Measurements from ENCODE around the gene SEMA7A.
"Not testable (repeated sequence)": the region's sequence is repeated elsewhere in the genome, so short reads cannot be mapped to it uniquely, and the experiment has no call there.

Gene SEMA7A

DNA sequence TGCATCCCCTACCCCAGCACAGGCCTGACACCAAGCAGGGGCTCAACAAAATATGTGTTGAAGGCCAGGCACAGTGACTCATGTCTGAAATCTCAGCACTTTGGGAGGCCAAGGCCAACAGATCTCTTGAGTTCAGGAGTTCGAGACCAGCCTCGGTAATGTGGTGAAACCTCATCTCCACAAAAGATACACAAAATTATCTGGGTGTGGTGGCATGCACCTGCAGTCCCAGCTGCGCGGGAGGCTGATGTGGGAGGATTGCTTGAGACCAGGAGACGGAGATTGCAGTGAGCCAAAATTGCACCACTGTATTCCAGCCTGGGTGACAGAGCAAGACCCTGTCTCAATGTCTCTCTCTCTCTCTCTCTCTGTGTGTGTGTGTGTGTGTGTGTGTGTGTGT is 35.6 kb downstream of the SEMA7A start:
- no peak for DNase-seq

DNA sequence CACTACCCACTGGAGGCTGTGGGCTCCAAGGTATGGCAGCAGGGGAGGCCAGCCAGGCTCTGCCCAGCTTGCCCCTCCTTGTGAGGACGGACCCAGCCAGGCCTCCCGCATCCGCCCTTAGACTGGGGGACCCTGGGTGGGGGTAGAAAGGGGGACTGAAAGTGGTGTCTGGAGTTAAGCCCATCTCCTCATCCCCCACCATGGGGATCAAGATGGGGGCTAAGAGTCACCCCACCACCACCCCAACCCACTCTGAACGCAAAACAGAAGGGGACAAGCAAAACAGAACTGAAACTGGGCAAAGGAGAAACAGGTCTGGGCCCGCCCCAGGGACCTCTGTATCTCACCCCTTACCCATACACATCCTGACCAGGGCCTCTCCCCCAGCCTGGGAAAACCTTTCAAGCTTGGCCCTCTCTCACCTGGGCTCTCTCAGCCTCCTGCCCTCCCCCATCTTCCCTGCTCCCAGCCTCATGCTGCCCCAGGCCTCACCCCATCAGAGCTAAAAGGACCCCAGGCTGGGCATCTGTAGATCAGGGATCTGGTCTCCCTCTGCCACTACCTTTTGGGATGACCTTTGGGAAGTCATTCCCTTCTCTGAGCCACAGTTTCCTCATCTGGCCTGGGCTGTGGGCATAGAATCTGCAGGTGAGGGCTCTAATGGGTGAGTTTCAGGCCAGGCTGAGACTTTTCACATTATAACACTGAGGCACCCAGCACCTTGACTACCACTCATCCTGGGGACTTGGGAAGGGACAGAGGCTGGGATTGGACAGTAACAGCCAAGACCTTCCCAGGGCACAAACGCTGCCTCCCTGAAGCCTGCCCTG is 36.3 kb downstream of the SEMA7A start:
- no peak for DNase-seq

DNA sequence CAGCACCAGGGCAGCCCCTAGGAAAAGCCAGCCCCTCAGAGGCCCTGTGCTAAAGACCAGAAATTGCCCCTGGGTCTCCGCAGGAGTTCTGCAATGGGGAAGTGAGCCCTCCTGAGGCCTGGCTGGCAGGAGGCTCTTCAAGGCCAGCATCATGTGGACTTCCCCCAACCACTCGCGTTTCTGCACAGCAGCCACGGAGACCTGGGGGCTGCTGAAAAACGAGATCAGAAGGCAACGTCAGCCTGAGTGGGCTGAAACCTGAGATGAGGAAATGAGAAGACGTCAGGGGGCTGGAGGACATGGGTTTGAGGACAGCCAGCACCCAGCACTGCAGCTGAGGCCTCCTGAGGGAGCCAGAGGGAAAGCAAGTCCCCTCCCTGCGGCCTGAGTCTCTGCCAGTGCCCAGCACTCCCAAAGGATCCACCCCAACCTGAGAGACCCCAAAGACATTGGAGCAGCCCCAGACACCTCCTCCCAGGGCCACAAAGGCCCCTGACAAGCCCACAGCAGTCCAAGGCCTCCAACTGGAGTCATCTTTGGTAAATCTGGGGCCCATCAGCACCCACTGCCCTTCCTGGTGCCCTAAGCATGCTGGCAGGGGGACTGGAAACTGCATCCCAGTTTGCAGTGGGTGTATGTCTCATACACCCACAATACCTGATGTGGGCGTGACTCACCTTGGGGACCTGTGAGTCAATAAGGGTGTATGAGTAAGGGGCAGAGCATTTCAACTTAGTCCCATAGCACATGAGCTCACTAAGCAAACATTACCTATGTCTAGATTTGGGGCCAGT is 37.1 kb downstream of the SEMA7A start:
- no peak for DNase-seq

DNA sequence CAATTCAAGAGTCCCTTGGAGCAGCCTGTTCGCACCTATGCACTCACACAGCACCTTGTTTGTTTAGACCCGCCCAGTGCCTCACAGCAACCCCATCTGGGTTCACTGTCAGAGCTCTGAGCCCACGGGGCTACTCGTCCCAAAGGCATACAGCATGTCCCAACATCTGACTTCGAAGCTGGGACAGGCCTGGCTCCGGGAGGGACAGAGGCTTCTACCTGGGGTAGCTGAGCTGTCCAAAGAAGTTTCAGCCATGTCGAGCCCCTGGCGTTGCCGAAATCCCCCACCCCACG is 37.7 kb downstream of the SEMA7A start:
- no peak for DNase-seq

DNA sequence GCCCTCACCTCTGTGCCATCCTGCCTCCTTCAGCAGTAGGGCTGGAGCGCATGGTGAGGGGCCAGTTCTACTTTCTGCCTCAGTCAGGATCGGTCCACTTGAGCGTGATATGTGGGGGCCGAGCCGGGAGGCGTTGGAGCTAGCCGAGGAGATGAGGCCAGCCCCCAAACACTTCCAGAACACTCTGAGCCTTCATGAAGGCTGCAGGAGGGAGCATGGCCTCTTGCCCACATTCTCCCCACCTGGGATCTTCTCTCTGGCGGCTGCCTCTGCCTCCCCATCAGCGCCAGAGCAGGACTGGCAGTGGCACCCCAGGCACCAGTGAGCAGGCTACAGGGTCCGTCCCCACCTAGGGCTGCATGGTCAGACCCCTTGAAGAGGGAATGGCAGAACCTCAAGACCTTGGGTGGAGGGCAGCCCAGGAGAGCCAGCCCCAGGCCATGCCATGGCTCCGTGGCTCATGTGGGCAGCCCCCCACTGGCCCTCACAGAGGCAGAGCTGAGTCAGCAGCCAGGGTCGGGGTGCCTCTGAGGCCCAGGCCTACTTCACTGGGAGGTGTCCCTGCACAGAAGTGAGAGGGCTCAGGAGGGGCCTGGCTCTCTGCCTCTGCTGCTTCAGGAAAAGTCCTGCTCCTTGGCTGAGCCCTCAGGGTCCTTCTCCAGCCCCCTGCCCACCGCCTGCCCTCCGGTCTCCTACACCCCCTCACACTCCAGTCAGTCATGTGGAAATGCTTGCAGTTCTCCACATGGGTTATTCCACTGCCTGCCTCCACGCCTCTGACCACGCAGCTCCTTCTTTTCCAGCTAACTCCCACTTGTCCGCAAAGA is 38.2 kb downstream of the SEMA7A start:
- DNase-seq: no peak

DNA sequence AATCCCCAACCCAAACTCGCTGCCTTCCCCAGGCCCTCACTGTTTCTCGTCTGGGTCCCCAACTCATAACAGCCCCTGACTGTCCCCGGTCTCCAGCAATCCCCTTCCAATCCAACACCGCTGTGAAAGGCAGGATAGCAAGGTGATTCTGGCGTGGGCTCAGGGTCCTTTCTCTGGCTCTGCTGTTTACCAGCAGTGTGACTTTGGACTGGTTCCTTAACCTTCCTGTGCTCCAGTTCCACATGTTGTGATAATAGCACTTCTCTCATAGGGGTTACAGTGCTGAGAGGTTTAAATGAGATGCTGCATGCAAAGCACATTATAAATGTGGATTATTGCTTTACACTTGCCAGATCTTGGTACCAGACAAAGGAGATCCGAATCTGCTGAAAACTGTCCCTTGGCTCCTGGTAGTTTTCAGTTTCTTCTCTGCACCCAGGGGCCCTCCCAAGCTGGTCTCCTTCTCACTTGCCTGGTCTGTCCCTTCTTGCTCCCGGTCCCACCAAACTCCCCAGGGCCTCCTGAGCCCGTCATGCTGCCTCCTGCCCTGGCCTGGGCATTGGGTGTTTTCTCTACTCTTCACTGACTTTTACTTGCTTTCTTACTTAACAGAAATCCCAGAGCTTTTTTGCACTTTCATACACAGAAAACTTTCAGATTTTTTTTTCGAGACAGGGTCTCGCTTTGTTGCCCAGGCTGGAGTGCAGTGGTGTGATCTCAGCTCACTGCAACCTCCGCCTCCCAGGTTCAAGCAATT is 39.5 kb downstream of the SEMA7A start:
- no peak for DNase-seq

DNA sequence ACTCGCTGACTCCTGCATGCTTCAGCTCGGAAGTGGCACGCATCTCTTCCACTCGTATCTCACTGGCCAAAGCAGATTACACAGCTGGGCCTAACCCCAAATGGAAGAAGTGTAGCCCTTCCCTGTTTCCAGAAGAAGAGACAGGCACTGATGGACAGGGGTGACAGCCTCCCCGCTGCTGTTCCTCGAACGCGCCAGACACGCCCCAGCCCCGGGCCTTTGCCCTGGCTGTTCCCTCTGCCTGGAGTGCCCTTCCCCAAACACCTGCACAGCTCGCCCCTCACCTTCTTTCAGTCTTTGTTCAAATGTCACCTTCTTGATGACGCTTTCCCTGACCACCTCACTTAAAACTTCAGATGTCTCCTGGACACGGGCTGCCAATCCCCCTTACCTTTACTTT is 40.3 kb downstream of the SEMA7A start:
- no peak for DNase-seq

DNA sequence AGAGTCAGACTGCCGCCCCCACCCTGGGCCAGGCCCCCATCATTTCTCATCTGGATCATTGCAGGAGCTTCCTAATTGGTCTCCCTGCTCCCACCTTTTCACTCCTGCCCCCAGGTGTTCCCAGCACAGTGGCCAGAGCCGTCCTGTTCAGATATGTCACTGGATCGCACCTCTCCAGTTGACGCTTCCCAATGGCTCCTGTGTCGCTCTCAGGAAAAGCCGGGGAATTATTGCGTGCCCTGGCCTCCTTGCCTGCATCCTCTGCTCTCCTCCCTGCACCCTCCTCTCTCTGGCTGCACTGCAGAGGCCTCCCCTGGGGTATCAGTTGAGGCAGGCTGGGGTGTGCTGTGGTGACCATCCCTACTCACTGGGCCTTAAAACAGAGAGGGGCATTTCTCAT is 40.9 kb downstream of the SEMA7A start:
- DNase-seq: no peak

DNA sequence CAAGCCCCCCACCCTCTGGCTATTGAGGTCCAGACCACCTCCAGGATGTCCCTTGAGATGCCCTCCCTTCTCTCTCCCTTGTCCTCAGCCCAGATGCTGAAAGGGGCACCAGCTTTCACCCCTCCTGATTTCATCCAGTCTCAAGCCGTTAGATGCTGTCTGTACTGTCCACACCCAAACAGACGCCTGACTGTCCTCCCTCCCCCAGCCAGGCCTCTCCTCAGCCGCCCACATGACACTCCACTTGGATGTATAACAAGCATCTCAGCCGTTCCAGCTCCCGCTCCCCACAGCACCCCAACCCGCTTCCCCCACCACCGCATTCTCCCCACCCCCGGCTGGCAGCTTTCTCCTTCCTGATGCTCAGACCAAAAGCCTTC is 41.3 kb downstream of the SEMA7A start:
- DNase-seq: no peak

DNA sequence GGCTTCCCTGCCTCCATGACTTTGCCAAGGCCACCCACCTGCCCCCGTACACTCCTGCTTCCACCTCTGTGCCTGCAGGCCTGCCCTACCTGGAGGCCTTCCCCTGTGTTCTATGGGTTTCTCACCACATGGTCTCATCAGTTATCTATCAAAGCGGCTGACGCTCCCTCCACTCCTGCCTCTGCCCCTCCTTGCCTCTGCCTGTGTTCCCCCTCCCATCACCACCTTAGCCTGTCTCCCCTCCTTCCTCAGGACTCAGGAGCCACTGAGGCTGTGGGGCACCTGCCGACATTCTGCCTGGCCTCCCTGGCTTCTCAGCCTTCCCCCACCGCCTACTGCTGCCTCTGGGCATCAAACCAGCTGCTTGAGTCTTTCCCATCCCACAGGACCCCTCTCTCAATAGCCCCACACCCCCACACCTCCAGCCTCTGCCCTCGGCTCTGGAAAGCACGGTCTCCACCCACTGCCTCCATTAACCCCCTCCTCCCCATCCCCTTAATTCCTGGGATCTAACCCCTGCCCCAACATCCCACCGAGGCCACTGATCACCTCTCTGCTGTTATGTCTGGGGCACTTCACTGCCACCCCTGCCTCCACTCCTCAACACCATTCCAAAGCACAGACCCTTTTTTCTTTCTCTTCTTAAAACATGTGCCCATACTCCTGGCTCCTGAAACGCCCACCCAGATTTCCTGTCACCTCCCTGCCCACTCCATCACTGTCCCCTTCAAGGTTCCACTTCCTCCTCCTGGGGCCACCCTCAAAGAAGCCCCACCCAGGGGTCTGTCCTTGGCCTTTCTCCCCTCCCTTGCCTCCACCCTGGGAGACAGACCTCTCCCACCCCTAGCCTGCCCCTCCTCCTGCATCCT is 41.9 kb downstream of the SEMA7A start:
- no peak for DNase-seq

DNA sequence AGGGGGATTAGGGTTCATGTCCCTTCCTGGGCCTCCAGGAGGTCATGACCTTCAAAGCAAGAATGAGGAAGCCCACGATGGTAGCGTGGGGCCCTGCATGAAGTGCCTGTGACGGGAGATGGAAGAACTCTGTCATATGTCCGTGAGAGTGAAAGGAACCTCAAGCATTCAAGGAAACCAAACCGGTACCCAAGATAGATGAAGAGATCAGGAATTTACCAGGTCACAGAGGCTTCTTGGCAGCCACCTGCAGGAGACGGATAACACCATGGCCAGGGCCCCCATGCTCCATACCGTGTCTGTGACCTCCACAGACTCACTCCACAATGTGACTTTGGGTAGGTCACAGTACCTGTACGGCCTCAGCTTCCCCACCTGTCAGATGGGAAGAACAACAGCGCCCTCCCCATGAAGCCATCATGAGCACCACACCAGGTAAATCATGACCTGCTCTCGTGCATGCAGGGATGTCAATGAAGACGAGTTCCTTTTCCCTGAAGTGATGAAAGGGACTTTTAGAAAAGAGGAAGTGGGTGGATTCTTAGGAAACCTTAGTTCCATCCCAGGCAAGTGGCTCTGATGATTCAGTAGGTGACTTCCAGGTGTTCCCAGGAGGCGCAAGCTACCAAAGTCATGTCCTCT is 43.0 kb downstream of the SEMA7A start:
- DNase-seq: no peak

DNA sequence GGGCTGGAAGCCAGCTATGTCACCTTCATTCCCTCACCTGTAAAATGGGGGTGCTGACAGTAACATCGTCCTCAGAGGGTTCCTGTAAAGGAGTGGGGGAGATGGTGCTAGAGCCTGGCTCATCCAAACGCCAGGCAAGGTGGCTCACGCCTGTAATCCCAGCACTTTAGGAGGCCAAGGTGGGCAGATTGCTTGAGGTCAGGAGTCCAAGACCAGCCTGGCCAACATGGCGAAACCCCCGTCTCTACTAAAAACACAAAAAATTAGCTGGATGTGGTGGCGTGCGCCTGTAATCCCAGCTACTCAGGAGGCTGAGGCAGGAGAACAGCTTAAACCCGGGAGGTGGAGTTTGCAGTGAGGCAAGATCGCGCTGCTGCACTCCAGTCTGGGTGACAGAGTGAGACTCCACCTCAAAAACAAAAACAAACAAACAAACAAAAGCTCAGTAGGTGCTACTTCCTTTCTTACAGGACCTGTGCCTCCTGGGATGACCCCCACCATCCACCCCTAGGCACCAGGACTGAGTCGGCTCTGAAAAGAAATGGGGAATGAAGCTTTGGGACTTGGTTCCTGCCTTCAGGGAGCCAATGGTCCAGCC is 43.6 kb downstream of the SEMA7A start:
- not testable (repeated sequence) for DNase-seq

DNA sequence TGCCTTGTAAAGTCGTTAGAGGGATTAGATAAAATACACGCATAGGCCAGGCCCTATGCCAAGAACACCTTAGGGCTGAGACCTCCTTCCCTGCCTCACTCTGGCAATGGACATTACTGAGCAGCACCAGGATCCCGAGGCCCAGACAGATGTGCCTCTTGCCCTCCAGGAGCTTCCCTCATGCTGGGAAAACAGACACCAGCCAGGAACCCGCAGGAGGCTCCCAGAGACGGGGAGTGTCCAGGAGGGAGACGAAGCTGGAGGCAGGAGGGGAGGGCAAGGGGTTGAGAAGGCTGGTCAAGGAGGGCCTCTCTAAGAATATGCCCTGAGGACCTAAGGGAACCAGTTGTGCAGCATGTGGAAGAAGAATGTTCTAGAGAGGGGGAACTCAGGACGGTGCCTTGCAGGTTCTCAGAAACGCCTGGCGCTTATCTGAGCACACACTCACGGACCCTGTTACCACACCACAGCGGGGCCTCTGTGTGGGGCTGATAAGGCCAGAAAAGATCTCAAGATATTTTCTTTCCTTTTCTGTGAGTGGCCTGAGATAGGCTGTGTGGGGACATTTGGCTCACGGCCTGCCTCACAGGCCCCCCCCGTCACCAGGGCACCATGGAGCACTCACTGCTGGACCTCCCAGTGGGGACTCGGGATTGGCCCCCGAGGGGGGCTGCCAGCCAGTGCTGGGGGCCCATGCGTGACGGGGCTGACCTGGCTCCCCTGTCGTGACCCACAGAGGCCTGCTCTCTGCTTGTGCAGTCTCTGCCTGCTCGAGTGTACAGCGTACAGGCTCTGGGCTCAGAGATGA is 44.3 kb downstream of the SEMA7A start:
- DNase-seq: no peak

DNA sequence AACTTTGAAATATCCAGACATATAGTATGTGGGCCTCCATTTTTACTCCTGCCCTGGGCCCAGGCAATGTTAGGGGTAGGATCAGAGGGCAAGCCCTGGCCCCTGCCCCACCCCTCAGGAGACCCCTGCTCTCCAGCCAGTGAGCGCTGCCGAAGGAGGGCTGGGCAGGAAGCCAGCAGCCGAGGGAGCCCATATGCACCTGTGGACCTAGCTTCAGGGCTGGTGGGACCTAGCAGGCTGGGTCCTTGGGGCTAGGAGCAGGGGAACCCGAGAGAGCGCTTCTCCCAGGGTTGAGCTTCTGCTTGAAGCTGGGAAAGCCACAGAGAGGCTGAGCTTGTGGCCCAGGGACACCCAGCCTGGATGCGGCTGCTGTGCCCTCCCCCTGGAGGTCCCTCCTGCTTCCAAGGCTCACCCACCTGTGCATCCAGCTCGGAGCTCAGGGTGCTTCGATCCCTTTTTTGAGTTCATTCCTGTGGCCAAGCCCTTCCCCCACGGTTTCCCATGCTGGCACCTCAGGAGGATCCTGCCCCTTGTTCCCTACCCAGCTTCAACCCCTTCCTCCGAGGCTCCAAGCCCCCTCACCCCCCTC is 45.3 kb downstream of the SEMA7A start:
- DNase-seq: no peak

DNA sequence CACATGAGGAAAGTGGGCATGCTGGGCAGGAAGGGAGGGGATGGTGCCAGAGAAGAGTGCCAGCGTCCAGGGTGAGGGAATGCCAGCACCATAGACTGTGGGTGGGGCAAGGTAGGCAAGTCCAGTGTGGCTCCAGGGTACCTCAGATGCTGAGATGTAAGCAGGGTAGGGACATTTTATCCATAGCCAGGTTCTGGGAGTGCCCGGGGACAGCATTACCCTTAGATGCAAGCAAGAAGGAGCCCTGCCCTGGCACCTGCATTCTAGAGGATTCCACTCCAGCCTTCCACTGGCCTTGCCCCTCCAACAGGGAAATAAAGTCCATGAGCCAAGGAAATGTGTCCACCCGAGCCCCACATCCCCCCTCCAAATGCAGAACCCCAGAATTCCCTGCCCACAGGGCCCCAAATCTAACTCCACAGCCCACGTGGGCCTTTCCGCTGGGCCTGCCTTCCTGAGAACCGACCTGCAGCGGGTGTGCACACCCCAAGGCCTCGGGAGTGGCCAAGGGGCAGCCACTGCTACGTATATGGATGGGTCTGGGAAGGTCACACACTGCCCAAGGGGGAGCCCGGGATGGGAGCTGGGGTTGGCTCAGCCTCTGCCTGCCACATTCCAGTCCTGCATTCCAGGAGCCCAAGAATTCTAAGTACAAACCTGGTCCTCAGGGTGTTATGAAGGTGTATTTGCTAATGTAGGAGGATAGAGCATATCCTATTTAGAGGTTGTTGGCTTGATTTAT is 46.0 kb downstream of the SEMA7A start:
- no peak for DNase-seq

DNA sequence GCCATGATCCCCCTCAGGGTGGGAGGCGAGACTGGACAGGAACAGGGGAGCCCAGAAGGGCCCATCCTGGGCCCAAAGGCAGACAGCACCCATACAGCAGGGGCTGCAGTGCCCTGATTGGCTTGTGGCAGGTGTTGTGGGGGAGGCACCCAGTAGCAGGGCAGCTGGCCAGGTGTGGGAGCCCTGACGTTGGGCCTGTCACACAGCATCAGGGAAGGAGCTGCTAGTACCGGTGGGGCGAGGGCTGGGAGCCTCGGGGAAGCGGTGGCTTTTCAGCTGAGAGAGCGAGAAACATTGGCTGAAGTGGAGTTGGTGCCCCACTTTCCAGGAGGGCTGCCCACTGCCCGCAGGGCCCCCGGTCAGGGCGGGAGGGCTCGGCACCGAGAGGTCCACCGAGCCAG is 46.6 kb downstream of the SEMA7A start:
- DNase-seq: no peak

DNA sequence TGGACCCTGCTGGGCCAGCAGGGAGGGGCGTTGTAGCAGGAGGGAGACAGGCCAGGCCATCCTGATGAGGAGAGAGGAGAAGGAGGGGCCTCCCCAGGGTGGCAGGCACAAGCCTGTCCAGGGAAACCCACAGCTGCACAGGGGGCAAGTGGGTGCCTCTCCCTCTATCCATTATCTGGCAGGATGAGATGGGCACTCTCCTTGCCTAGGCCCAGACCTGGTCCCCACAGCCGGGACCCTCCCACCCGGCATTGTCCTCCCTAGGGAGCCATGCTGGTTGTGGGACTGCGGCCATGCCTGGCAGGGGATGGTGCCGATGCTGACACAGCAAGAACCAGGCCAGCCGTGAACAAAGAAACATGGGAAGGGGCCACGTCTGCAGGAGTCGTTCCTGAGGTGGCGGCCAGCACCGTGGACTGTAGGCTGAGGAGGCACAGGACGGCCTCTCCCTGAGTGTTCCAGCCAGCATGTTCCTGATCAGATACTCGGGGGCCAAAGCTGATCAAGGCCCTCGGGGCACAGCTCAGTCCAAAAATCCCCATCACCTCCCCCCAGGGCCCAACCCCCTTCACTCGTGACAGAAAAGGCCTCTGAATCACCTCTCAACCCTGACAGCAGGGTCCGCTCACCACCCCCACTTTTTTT is 47.1 kb downstream of the SEMA7A start:
- DNase-seq: no peak

DNA sequence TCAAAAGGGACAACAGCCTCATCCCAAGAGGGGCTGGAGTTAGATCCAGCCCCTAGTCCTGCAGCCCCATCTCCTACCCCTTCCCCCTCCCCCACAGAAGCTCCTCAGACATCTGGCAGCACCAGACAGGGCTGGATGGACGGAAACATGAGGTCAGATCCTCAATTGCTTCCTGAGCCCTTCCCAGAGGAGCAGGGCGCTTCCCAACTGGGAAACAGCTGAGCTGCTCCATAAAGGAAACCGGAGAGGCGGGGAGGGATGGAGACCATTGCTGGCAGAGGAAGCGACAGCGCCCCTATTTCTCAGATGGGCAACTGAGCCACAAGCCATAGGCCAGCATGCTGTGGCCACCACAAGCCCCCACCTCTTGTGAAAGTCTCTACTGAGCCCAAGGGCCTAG is 48.0 kb downstream of the SEMA7A start:
- DNase-seq: no peak
